Left colon (tissue), 2 donors: ENCODE results near the gene SLC22A7. TPM values are rescaled to one million over a fixed set of nuclear protein-coding genes. Genes with fewer than 3 reads are reported as not detected.
A peak's percentile ranks its signal among the peaks of the same experiment; 100 is the strongest.

Source experiments
- ATAC-seq: fragments of 200-7000 bp; cut with Tn5 transposase; one replicate; pipeline ENCODE4 v1.9.1; 2020; ENCODE audit warnings: mild to moderate bottlenecking, moderate library complexity
- DNase-seq, 2 donors: peaks; one replicate each; pipeline ENCODE4 v3.0.0-alpha.2; 2020
- intact Hi-C, 2 donors: fragments of 100-400 bp; cut with DNase I in 1 of 2; cut with micrococcal nuclease in 1 of 2; formaldehyde crosslinking; loops; one replicate each; pipeline versions ENCODE4 v1.11.2 to v1.14.0; 2022; cut with DNase I, micrococcal nuclease
- total RNA-seq, 2 donors: library from RNA; stranded (reverse); fragmentation: NEBNext Ultra II Directional; extraction: Animal tissue kit (Norgen Biotek cat#: 25700); gene quantifications; one replicate each; pipeline ENCODE4 v1.2.1, GENCODE V29; 2021
- donor health status: DM: no; HTN: no; CAD: no.
- donor health status: DM: yes; HTN: yes; CAD: no.

SLC22A7 gene
- total RNA-seq, 2 donors from 2014 or later: not detected

GRCh38 chr6:43277643-43278523 lies 20.2 kb upstream of the SLC22A7 start:
- intact Hi-C loops: no loop called here
- DNase-seq: peak; percentile 77 to 87

DNA sequence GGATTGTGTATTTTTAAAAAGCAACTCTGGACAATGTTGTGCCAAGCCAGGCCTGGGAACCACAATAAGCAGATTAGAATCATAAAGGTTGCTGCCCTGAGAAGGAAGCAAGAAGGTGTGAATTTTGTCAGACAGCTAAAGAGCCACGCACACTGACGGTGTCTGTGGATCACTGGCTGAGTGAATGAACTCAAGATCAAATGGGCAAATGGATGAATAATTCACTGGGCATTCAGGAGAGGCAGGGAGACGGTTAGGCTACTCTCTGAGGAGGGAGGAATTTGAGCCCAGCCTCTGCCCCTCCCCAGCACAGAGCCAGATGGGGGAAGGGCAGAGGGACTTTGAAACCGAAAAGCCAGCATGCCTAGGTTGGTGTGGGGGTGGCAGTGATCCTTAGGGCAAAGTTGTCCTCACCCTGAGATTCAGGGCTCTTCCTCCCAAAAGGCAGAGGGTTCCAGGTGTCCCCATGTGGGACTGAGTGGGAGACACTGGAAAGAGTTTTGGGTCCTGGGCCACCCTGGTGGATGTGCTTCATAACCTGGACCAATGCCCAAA lies 19.5 kb upstream of the SLC22A7 start:
- ATAC-seq (peak; percentile 50), DNase-seq (peak; percentile 61 to 75)
- intact Hi-C loops: no loop called here

More at GRCh38 chr6:43277643-43278523, 20.2 kb upstream of the SLC22A7 start:
- ATAC-seq: peak; percentile 67

- DNase-seq (no peak), ATAC-seq (no peak)
- intact Hi-C loops: no loop called here
These were observed 17.8 kb upstream of the SLC22A7 start for GRCh38 chr6:43280234-43280633.

DNA sequence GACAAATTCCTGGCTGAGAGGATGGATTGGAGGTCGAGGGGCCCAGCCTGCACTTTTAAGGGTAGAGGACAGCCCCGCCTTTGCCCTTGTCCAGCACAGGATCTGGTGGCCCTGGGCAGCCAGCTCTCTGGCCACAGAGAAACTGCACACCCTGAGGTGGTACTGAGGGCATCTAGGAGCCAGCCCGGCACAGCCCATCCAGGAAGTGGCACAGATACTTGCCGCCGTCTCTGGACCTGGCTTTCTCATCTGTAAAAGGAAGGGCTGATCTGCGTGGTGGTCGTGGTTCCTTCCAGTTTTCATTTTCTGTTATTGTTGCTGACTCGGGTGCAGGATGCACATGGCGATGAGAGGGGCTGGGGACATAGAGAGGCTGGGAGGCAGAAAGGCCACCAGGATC lies 16.0 kb upstream of the SLC22A7 start:
- ATAC-seq (no peak), DNase-seq (no peak)
- intact Hi-C loops: no loop called here

DNA sequence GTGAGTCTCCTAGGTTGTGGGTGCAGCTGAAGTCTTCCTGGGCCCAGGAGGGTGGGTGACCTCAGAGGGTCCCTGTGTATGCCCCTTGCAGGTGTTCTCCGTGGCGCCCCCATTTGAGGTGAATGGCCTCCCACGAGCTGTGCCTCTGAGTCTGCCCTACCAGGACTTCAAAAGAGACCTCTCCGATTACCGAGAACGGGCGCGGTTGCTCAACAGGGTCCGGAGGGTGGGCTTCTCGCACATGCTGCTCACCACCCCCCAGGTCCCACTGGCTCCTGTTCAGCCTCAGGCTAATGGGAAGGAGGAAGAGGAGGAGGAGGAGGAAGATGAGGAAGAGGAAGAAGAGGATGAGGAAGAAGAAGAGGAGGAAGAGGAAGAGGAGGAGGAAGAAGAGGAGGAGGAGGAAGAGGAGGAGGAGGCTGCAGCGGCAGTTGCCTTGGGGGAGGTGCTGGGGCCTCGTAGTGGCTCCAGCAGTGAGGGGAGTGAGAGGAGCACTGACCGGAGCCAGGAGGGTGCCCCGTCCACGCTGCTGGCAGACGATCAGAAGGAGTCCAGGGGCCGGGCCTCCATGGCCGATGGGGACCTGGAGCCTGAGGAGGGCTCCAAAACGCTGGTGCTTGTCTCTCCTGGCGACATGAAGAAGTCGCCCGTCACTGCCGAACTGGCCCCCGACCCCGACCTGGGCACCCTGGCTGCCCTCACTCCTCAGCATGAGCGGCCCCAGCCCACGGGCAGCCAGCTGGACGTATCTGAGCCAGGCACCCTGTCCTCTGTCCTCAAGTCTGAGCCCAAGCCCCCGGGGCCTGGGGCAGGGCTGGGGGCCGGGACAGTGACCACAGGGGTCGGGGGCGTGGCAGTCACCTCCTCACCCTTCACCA lies 15.2 kb upstream of the SLC22A7 start:
- ATAC-seq (no peak), DNase-seq (no peak)
- intact Hi-C loops: no loop called here

GRCh38 chr6:43283514-43283901 lies 14.6 kb upstream of the SLC22A7 start:
- no peak for DNase-seq
- no peak for ATAC-seq
- intact Hi-C loops: no loop called here

DNA sequence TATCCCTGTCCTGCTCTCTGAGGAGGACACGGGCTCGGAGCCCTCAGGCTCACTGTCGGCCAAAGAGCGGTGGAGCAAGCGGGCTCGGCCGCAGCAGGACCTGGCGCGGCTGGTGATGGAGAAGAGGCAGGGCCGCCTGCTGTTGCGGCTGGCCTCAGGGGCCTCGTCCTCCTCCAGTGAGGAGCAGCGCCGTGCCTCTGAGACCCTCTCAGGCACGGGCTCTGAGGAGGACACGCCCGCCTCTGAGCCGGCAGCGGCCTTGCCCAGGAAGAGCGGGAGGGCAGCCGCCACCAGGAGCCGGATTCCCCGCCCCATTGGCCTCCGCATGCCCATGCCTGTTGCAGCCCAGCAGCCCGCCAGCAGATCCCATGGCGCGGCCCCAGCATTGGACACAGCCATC lies 14.2 kb upstream of the SLC22A7 start:
- DNase-seq (no peak), ATAC-seq (peak; percentile 40)
- intact Hi-C loops: no loop called here

GRCh38 chr6:43284991-43285781 lies 12.9 kb upstream of the SLC22A7 start:
- no peak for DNase-seq
- intact Hi-C loops: no loop called here
- no peak for ATAC-seq

DNA sequence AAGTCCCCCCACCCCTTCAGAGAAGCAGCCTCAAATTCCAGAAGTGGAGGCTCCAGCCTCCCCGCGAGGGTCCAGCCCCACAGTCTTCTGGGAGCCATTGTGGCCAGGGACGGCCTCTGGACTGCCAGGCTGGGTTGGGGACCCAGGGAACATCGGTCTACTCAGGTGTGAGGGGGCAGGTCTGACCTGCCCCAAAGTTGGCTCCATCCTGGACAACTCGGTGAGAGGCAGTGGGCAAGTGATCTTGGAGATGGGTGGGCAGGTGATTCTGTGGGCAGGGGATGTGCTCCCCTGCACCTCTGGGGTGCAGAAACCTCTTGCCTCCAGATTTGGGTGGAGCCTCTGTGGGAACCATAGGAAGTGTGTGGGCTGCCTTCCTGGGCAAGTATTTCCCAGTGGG lies 12.2 kb upstream of the SLC22A7 start:
- intact Hi-C loops: no loop called here
- no peak for DNase-seq
- no peak for ATAC-seq

DNA sequence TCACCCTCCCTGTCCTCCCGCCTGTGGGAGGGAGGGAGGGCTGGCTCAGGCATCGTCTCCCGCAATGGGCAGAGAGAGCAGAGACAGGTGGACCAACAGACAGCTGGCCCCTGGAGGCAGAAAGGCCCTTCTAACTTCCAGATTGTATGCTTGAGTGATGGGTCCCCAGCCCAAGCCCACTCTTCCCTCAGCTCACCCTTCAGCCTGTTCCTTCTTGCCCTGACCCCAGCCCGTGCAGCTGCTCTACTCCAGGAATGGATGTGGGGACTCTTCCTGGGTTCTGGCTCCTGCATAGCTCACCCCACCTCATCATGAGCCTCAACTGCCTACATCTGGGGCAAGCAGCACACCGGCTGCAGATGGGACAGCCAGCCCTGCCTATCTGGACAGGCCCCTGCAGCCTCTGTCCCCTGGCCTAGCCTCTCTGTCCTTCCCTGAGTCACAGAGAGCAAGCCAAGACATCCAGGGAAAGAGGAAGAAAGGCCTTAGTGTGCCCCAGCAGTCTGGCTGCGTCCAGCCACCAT lies 11.5 kb upstream of the SLC22A7 start:
- ATAC-seq (no peak), DNase-seq (no peak)
- intact Hi-C loops: no loop called here

DNA sequence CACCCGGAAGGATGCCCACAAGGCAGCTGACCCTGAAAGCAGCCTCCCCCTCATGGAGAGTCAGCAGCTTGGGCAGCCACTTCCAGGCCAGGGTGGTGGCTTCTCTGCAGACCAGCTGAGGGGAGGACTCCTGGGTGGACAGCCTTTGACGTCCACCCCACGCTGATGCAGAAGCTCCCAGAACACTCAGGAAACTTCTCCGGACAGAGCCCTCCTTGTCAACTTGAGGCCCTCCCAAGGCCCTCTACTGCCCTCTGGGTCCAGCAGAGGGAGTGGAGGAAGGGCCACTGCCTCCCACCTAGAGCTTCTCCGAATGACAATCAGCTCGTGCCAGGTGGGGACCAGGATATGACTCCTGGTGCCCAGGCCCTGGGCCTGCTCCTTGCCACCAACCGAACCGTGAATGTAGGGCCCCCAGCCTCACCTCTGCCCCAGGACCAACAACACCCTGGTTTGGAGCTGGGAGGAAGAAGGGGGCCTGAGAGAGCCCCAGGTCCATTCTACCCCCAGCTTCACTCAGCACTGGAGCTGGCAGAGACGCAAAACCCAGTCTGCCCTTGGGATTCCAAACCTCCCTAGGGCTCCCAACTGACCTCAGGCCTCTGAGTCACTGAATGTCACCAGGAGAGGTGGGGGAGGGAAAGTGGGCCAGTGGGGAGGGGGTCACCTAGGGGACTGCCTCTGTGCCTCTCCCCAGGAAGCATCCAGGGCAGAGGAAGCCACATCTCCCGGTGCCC lies 10.9 kb upstream of the SLC22A7 start:
- no peak for DNase-seq
- ATAC-seq: peak; percentile 12

DNA sequence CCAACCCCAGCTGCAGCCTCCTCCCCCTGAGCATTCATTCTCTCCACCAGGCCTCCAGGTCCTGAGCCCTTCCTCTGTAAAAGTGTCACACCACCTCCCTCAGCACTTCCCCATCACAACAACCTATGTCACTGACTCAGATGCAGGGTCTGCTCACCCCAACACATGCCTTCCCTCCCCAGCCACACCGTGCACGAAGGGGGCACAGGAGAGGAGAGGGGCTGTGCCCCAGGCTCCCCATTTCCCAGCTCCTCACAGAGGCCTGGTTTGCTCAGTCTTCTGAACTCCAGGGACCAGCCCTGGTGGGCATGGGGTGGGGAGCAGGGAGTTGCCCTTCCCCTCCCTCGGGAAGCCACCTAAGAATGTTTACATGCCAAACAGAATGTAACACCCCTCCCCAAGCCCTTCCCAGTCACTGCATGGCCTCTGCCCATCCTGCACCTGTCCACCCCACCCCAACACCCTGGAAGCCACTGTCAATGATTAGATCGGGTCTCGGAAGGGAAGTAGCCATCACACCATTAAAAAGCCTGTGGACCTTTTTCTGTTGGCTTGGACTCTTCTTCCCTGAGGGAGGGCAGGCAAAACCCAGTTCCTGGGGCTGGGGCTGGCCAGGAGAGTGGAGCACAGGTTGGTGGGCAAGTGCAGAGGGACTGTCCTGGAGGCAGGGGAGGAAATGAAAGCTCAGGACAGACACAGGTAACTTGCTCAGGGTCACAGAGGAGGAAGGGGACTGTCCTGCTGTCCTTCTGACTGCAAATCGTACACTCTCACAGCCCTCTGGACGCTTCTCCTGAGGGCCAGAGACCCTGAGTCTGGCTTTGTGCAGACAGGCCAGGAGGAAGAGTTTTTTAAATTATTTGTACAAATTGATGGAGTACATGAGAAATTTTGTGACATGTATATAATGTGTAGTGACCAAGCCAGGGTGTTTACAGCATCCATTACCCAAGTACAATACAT lies 10.1 kb upstream of the SLC22A7 start:
- intact Hi-C loops: no loop called here
- ATAC-seq: peak; percentile 66
- peak in 1 of 2 donors; percentile 42 for DNase-seq

More for the DNA sequence above, 10.9 kb upstream of the SLC22A7 start:
- intact Hi-C loops: no loop called here

DNA sequence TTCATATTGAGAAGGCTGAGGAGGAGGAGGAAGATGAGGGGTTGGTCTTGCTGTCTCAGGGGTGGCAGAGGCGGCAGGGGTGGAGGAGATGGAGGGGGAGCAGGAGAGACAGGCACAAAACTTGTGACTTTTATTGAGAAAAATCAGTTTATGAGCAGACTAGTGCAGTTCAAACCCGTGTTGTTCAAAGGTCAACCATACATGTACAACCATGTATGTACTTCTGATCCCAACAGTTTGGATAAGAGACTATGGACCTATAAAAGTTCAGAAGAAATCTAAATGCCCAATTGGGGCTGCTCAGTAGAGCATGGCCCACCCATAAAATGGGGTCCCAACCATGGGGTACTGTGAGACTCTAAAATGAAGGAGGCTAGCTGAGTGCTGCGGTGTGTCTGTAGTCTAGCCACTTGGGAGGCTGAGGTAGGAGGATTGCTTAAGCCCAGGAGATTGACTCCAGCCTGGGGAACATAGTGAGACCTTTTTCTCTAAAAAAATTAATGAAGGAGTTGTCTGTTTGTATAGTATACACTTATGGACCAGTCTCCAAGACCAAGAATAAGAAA lies 7.6 kb upstream of the SLC22A7 start:
- ATAC-seq: peak; percentile 63
- DNase-seq: no peak
- intact Hi-C loops: no loop called here

- no peak for DNase-seq
- intact Hi-C loops: no loop called here
- peak; percentile 56 for ATAC-seq
These were observed 7.1 kb upstream of the SLC22A7 start for GRCh38 chr6:43290905-43291355.

DNA sequence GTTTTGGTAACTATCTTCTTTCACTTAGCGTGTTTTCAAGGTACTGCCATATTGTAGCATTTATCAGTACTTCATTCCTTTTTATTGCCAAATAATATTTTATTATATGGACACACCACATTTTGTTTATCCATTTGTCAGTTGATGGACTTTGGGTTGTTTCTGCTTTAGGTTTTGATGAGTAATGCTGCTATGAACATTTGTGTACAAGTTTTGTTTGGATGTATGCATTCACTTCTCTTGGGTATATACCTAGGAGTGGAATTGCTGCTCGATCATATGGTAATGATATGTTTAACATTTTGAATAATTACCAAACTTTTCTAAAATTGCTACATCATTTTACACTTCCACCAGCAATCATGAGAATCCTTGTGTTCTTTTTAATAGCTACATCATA lies 6.4 kb upstream of the SLC22A7 start:
- intact Hi-C loops: no loop called here
- ATAC-seq (peak; percentile 33), DNase-seq (no peak)

GRCh38 chr6:43292341-43292740 lies 5.7 kb upstream of the SLC22A7 start:
- ATAC-seq (no peak), DNase-seq (no peak)
- intact Hi-C loops: no loop called here
